Activated T-cell treated with anti-CD3 and anti-CD28 coated beads, Interleukin-2, amount 50 U/mL, for 24 hours (primary cell): ENCODE results near the gene MIS18BP1.

Experiments used
- DNase-seq: peaks from one replicate; pipeline ENCODE4 v3.0.0-alpha.2; 2020
- H3K27ac Mint-ChIP-seq: 2 replicates; pipeline ENCODE4 v1.8.0; 2020; ENCODE audit warnings: mild to moderate bottlenecking, mixed read lengths
- H3K27me3 Mint-ChIP-seq: 2 replicates; pipeline ENCODE4 v1.8.0; 2020; ENCODE audit warnings: mixed read lengths
- H3K36me3 Mint-ChIP-seq: 2 replicates; pipeline ENCODE4 v1.8.0; 2020; ENCODE audit warnings: low read depth, mixed read lengths
- H3K4me1 Mint-ChIP-seq: 2 replicates; pipeline ENCODE4 v1.8.0; 2020; ENCODE audit warnings: low read depth, mixed read lengths
- H3K4me3 Mint-ChIP-seq: 2 replicates; pipeline ENCODE4 v1.8.0; 2020; ENCODE audit warnings: mild to moderate bottlenecking, moderate library complexity, mixed read lengths
- H3K9me3 Mint-ChIP-seq: 2 replicates; pipeline ENCODE4 v1.8.0; 2020; ENCODE audit warnings: mixed read lengths

Gene MIS18BP1

DNA sequence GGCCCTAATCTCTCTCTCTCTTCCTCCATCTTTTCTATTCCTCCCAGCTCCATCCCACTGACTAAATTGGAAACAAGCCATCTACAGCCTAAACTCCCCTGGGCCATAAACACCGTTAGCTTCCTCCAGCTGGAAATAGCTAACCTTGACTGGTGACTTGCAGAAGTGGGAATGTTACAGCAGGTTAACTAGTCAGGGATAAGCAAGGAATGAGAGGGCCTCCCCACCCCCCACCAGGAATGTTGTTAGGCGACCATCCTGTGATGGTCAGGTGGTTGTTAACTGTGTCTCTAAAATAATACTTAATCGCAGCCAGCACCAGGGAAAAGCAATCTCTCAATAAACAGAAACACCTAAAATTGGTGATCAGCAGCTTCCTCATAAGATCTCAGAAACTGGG is 40.8 kb downstream of the MIS18BP1 start:
- Mint-ChIP-seq H3K27me3 (no peaks in the 10 kb centered on the region), H3K9me3 (no peaks in the 10 kb centered on the region), H3K36me3 (peaks cover 82% of the 10 kb centered on the region), H3K4me3 (no peak overlapping the region), H3K4me1 (no peaks in the 10 kb centered on the region), H3K27ac (no peak overlapping the region)
- DNase-seq, result no peak

DNA sequence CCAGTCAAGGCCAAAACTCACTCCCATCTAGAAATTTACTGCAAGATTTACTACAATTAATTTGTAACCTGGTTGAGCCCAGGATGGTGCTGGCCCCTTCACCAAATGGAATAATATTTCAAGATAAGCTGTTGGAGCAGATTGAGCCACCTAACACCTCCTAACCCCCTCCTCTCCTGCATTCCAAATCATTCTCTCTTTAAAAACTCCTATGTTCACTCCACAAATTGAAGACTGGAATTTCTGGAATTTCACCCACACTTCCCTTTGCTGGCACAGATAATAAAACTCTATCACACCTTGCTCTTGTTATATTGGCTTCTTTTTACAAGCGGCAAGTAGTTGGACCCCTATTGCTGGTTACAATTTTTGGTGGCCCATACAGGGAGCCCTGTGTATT is 41.7 kb downstream of the MIS18BP1 start:
- Mint-ChIP-seq H3K4me3 (no peak overlapping the region), H3K4me1 (no peaks in the 10 kb centered on the region), H3K9me3 (no peaks in the 10 kb centered on the region), H3K27ac (no peak overlapping the region), H3K36me3 (peaks cover 82% of the 10 kb centered on the region), H3K27me3 (no peaks in the 10 kb centered on the region)
- no peak for DNase-seq

- H3K27ac Mint-ChIP-seq, result no peak overlapping the region
- no peak for DNase-seq
- no peak overlapping the region for H3K4me3 Mint-ChIP-seq
- no peaks in the 10 kb centered on the region for H3K4me1 Mint-ChIP-seq
- H3K36me3 Mint-ChIP-seq, result peaks cover 85% of the 10 kb centered on the region
- H3K9me3 Mint-ChIP-seq, result no peaks in the 10 kb centered on the region
- H3K27me3 Mint-ChIP-seq, result no peaks in the 10 kb centered on the region
These were observed 42.8 kb downstream of the MIS18BP1 start for GRCh38 chr14:45210159-45210558.

DNA sequence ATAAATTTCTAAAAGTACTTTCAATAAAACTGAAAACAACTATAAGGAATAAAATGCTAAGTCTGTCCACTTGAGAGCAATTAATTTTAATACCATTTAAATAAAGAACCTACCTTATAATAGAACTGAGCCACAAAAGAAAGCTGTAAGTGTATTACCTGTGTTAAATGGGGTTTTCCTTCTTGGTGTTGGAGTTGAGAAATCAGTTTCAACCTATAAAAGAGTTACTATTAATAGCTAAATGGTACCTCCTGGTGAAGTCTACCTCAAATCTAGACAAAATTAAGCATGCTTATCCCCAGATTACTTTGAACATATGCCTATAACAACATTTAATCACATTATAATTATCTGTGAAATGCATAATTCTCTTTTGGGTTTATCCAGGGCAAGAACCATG is 48.8 kb downstream of the MIS18BP1 start:
- DNase-seq, result no peak
- Mint-ChIP-seq H3K4me3 (no peak overlapping the region), H3K4me1 (peaks cover 10% of the 10 kb centered on the region), H3K36me3 (peaks cover 68% of the 10 kb centered on the region), H3K27me3 (no peaks in the 10 kb centered on the region), H3K9me3 (no peaks in the 10 kb centered on the region), H3K27ac (no peak overlapping the region)

DNA sequence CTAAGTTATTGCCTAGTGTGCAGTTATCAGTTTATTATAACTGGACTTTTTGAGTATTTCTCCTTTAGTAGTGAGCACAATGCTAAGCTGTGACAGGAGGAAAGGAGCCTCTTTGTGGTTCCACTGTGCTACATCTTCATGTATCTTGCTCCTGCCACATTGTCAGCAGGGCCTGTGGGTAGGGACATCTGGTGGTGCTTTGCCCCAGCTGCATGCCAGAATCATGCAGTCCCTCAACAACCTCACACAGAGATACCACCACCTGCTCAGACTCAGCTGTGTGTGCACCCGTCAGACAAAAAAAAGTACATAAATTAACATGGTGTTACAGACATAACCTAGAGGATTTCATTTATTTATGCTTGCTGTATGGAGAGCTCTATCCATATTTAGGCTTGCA is 51.1 kb downstream of the MIS18BP1 start:
- Mint-ChIP-seq H3K36me3 (peaks cover 64% of the 10 kb centered on the region), H3K9me3 (no peaks in the 10 kb centered on the region), H3K27ac (peak overlapping the region; percentile 18), H3K27me3 (no peaks in the 10 kb centered on the region), H3K4me3 (no peak overlapping the region), H3K4me1 (peaks cover 10% of the 10 kb centered on the region)
- no peak for DNase-seq

DNA sequence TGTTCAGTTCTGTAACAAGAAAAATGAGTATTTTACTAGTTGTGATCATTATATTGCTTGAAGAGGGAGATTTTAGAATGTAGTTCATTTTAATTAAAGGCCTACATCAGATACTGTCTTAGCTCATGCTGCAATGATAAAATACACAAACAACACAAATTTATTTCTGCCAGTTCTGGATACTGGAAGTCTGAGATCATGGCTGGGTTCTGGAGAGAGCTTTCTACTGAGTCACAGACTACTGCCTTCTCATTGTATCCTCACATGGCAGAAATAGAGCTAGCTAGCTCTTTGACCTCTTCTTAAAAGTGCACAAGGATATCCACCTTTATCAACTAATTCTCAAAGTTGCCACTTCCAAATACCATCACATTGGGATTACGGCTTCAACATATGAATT is 53.8 kb downstream of the MIS18BP1 start:
- no peak for DNase-seq
- Mint-ChIP-seq H3K27ac (no peak overlapping the region), H3K9me3 (no peaks in the 10 kb centered on the region), H3K4me1 (peaks cover 22% of the 10 kb centered on the region), H3K27me3 (no peaks in the 10 kb centered on the region), H3K4me3 (no peak overlapping the region), H3K36me3 (peaks cover 70% of the 10 kb centered on the region)

DNA sequence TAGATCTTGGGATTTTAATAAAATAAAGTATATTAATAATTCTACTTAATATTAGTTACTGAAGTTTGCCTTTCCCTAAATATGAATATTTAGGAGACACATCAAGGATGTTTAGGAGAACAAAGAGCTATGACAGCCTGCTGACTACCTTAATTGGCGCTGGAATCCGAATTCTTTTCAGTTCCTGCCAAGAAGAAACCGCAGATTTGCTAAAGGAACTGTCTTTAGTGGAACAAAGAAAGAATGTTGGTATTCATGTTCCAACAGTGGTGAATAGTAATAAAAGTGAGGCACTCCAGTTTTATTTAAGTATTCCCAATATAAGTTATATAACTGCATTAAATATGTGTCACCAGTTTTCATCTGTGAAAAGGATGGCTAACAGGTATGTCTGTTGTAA is 54.5 kb downstream of the MIS18BP1 start:
- Mint-ChIP-seq H3K27ac (no peak overlapping the region), H3K4me1 (peaks cover 22% of the 10 kb centered on the region)
- no peak for DNase-seq

GRCh38 chr14:45194964-45195363 is 58.0 kb downstream of the MIS18BP1 start:
- DNase-seq, result no peak
- Mint-ChIP-seq H3K4me3 (no peak overlapping the region), H3K27me3 (no peaks in the 10 kb centered on the region), H3K9me3 (no peaks in the 10 kb centered on the region), H3K36me3 (peaks cover 58% of the 10 kb centered on the region), H3K4me1 (peaks cover 12% of the 10 kb centered on the region), H3K27ac (peak overlapping the region; percentile 38)

More for the DNA sequence above, 54.5 kb downstream of the MIS18BP1 start:
- H3K9me3 Mint-ChIP-seq, result no peaks in the 10 kb centered on the region
- no peaks in the 10 kb centered on the region for H3K27me3 Mint-ChIP-seq
- no peak overlapping the region for H3K4me3 Mint-ChIP-seq
- peaks cover 71% of the 10 kb centered on the region for H3K36me3 Mint-ChIP-seq

DNA sequence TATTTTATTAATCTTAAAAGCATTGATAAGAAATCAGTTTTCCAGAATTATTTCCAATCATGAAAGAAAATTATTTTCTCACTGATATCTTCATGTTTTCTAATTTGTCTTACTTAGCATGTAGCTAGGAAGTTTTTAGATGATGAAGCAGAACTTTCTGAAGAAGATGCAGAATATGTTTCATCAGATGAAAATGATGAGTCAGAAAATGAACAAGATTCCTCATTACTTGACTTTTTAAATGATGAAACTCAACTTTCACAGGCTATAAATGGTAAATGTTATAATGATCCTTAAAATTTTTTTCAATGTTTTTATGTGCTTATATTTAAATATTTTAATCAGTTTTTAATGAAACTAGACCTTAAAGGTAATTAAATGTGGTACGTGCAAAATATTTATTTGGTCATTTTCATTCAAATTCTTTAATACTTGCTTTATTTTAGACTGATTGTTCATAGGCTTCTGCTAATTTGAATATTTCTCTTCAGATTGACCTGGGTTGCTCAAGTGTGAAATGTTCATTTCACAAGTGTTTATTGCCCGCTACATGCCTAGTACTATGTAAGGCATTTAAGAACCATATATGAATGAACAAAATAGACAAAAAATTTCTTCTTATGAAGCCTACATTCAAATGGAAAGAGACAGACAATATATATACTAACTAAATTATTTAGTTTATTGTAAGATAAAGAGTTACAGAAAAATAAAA is 67.7 kb downstream of the MIS18BP1 start:
- no peaks in the 10 kb centered on the region for H3K27me3 Mint-ChIP-seq
- H3K9me3 Mint-ChIP-seq, result no peaks in the 10 kb centered on the region
- peaks cover 65% of the 10 kb centered on the region for H3K36me3 Mint-ChIP-seq
- H3K27ac Mint-ChIP-seq, result no peak overlapping the region
- DNase-seq, result no peak
- H3K4me3 Mint-ChIP-seq, result no peak overlapping the region
- H3K4me1 Mint-ChIP-seq, result no peaks in the 10 kb centered on the region

GRCh38 chr14:45181806-45182205 is 71.2 kb downstream of the MIS18BP1 start:
- Mint-ChIP-seq H3K36me3 (peaks cover 52% of the 10 kb centered on the region), H3K4me3 (no peak overlapping the region), H3K9me3 (no peaks in the 10 kb centered on the region), H3K27ac (no peak overlapping the region), H3K27me3 (no peaks in the 10 kb centered on the region), H3K4me1 (no peaks in the 10 kb centered on the region)
- no peak for DNase-seq

DNA sequence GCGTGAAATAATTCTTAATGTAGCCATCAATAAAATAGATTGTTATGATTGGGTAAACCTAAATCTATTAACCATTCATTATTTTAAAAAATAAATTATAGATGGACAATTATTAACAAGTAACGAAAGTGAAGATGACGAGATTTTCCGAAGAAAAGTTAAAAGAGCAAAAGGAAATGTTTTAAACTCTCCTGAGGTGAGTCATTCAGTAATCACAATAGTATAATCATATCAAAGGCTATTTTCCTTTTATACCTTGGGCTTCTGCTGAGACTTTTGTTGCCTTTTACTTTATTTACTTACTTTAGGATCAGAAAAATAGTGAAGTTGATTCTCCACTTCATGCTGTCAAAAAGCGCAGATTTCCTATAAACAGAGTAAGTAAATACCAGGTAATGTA is 71.7 kb downstream of the MIS18BP1 start:
- Mint-ChIP-seq H3K4me1 (no peaks in the 10 kb centered on the region), H3K36me3 (peaks cover 50% of the 10 kb centered on the region), H3K27ac (no peak overlapping the region), H3K27me3 (no peaks in the 10 kb centered on the region), H3K4me3 (no peak overlapping the region), H3K9me3 (no peaks in the 10 kb centered on the region)
- DNase-seq, result no peak

GRCh38 chr14:45177076-45177475 is 75.9 kb downstream of the MIS18BP1 start:
- Mint-ChIP-seq H3K9me3 (no peaks in the 10 kb centered on the region), H3K4me3 (no peak overlapping the region), H3K4me1 (no peaks in the 10 kb centered on the region), H3K27me3 (no peaks in the 10 kb centered on the region), H3K27ac (no peak overlapping the region), H3K36me3 (peaks cover 53% of the 10 kb centered on the region)
- DNase-seq, result no peak

- Mint-ChIP-seq H3K27ac (no peak overlapping the region), H3K4me1 (no peaks in the 10 kb centered on the region), H3K27me3 (no peaks in the 10 kb centered on the region), H3K9me3 (no peaks in the 10 kb centered on the region), H3K4me3 (no peak overlapping the region), H3K36me3 (peaks cover 48% of the 10 kb centered on the region)
- DNase-seq, result no peak
These were observed 83.1 kb downstream of the MIS18BP1 start for GRCh38 chr14:45169906-45170305.

DNA sequence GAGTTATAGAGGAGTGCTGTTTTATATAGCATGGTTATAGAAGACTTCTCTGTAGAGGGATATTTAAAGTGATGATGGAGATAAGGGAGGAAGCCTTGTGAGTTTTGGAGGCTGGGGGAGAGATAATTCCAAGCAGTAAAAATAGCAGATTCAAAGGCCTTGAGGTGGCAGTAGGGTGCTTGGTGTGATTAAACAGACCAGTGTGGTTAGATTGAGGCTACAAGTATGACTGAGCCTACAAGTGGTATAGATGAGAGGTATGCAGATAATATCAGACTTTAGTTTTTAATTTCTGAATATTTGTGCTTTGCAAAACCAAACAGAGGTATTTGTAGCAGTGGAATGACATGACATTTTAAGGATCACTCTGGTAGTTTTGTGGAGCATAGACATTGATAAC is 96.9 kb downstream of the MIS18BP1 start:
- H3K9me3 Mint-ChIP-seq, result no peaks in the 10 kb centered on the region
- no peaks in the 10 kb centered on the region for H3K27me3 Mint-ChIP-seq
- no peak overlapping the region for H3K27ac Mint-ChIP-seq
- peaks cover 7% of the 10 kb centered on the region for H3K4me1 Mint-ChIP-seq
- no peak for DNase-seq
- H3K4me3 Mint-ChIP-seq, result no peak overlapping the region
- peaks cover 44% of the 10 kb centered on the region for H3K36me3 Mint-ChIP-seq
